ENCODE measurements around the gene KLHL42. TPM values are rescaled to one million over a fixed set of nuclear protein-coding genes. Genes with fewer than 3 reads are reported as not detected.

The KLHL42 gene
- total RNA-seq, 1 experiment from 2014 or later, result 32.5 TPM

- ChIA-PET CTCF (no interaction called here), POLR2A (no interaction called here)
- intact Hi-C loops (cut with micrococcal nuclease), result no loop called here
- TF ChIP-seq, protein P1, sequence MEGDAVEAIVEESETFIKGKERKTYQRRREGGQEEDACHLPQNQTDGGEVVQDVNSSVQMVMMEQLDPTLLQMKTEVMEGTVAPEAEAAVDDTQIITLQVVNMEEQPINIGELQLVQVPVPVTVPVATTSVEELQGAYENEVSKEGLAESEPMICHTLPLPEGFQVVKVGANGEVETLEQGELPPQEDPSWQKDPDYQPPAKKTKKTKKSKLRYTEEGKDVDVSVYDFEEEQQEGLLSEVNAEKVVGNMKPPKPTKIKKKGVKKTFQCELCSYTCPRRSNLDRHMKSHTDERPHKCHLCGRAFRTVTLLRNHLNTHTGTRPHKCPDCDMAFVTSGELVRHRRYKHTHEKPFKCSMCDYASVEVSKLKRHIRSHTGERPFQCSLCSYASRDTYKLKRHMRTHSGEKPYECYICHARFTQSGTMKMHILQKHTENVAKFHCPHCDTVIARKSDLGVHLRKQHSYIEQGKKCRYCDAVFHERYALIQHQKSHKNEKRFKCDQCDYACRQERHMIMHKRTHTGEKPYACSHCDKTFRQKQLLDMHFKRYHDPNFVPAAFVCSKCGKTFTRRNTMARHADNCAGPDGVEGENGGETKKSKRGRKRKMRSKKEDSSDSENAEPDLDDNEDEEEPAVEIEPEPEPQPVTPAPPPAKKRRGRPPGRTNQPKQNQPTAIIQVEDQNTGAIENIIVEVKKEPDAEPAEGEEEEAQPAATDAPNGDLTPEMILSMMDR (IDR thresholded peaks at IDR 0.05; ENCODE audit: unreplicated experiment), result no peak
- no peak for DNase-seq (ENCODE audit: unreplicated experiment)
- Mint-ChIP-seq H3K27me3 (ENCODE audit: insufficient read depth, unreplicated experiment) (no peaks in the 10 kb centered on the region), H3K27ac (ENCODE audit: low read depth, unreplicated experiment) (no peak overlapping the region), H3K36me3 (ENCODE audit: insufficient read depth, unreplicated experiment) (no peaks in the 10 kb centered on the region), H3K4me3 (ENCODE audit: unreplicated experiment) (no peak overlapping the region), H3K9me3 (ENCODE audit: unreplicated experiment) (no peaks in the 10 kb centered on the region), H3K4me1 (ENCODE audit: insufficient read depth, unreplicated experiment) (no peaks in the 10 kb centered on the region)
- BruUV-seq (replicated peaks), result no TSS peak
Measured at GRCh38 chr12:27762757-27763156, 17.3 kb upstream of the KLHL42 start.

DNA sequence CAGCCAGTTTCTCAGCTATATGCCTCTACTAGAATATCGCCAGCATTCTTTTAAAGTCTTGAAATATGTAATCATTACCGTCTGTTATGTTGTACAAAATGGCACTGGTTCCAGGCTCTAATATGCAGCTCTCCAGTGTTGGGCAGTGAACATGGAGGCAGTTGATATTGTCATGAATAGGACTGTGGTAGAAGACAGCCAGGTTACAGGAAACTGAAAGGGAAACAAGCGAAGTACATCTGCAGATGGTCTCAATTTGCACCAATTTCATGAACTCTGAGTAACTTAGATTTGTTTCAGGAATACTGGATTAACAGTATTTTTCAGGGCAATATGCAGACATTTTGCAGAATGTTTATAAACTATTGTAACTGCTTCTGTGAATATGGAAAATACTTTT is 13.4 kb upstream of the KLHL42 start:
- Mint-ChIP-seq H3K9me3 (ENCODE audit: unreplicated experiment) (no peaks in the 10 kb centered on the region), H3K4me3 (ENCODE audit: unreplicated experiment) (no peak overlapping the region), H3K27me3 (ENCODE audit: insufficient read depth, unreplicated experiment) (no peaks in the 10 kb centered on the region), H3K36me3 (ENCODE audit: insufficient read depth, unreplicated experiment) (no peaks in the 10 kb centered on the region), H3K27ac (ENCODE audit: low read depth, unreplicated experiment) (no peak overlapping the region), H3K4me1 (ENCODE audit: insufficient read depth, unreplicated experiment) (no peaks in the 10 kb centered on the region)
- ChIA-PET POLR2A (no interaction called here), CTCF (interaction anchor here (1.0 kb wide), 1 partner anchor 33 kb away, joined by 3 read pairs; no protein-coding TSS in a partner anchor)
- no peak for DNase-seq (ENCODE audit: unreplicated experiment)
- intact Hi-C loops (cut with micrococcal nuclease), result no loop called here
- no TSS peak for BruUV-seq (replicated peaks)
- TF ChIP-seq, protein P1 (IDR thresholded peaks at IDR 0.05; ENCODE audit: unreplicated experiment), result no peak

DNA sequence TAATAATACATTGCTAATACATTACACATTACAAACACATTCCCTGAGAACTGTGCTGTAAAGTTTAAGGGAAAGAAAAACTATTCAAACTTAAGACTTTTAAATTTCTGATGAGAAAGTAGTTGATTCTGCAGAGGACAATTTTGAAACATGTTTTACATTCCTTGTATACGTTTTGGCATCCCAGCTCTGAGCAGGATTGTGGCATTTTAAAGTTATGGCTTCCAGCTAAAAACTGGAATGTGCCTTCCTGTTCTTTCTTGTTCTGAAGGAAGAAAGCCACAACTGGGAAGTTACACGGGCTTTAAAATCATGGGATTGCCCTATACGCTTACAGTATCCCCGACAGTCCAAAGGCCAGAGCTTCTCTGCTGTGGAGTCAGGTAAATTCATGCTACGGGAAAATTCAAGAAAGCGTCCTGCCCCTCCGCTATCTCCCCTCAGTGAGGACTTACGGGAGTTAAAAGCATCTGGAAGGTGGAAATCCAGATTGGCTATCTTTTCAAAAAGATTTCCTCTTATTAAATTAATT is 10.8 kb upstream of the KLHL42 start:
- ChIA-PET POLR2A (interaction anchor here (0.9 to 1.0 kb wide), 3 partner anchors 10 to 53 kb away, joined by 3 to 6 read pairs (median 5); partner anchors contain the start of genes KLHL42 and MANSC4), CTCF (interaction anchor here (0.5 to 1.8 kb wide), 2 partner anchors 11 to 41 kb away, joined by 3 to 5 read pairs; partner anchors contain the start of genes KLHL42 and MANSC4)
- no peak overlapping the region for H3K4me3 Mint-ChIP-seq (ENCODE audit: unreplicated experiment)

DNA sequence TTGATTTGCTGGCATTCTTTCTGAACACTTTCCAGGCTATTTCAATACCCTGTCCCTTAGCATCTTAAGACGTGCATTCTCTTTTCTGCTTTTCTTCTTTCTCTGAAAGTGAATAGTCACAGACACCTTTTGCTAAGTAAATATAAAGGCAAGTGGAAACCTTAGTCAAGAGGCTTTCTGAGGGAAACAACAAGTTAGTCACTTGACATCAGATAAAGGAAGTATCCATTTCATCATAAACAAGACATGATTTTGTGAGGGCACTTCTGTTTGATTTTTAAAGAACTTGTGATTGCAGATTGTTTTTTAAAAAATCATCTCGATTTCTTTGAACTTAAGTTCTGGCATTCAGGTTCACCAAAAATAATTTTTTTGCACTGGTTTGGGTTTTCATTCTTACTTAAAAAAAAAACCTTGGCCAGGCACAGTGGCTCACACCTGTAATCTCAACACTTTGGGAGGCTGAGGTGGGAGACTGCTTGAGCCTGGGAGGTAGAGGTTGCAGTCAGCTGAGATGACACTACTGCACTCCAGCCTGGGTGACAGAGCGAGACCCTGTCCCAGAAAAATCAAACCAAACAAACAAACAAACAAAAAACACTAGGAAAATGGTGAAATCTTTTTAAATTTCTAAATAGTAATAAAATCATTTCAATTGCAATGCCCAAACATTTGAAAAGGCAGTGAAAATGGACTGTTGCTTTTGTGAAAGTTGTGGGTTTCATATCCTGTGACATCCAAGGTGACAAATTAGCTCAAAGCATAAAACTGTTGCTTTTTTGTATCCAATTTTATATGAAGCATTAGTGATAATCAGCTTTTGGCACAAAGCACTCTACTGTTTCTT is 8.3 kb upstream of the KLHL42 start:
- ChIA-PET CTCF (interaction anchor here (0.7 kb wide), 1 partner anchor 51 kb away, joined by 3 read pairs; no protein-coding TSS in a partner anchor), POLR2A (interaction anchor here (0.9 to 1.8 kb wide), 2 partner anchors 9 to 11 kb away, joined by 3 to 7 read pairs; partner anchors contain the start of genes KLHL42 and MANSC4)
- TF ChIP-seq, protein P1 (IDR thresholded peaks at IDR 0.05; ENCODE audit: unreplicated experiment), result no peak
- no TSS peak for BruUV-seq (replicated peaks)
- no peaks in the 10 kb centered on the region for H3K27me3 Mint-ChIP-seq (ENCODE audit: insufficient read depth, unreplicated experiment)
- no peak for DNase-seq (ENCODE audit: unreplicated experiment)
- intact Hi-C loops (cut with micrococcal nuclease), result no loop called here
- no peak overlapping the region for H3K4me3 Mint-ChIP-seq (ENCODE audit: unreplicated experiment)
- H3K9me3 Mint-ChIP-seq (ENCODE audit: unreplicated experiment), result no peaks in the 10 kb centered on the region
- peaks cover 5% of the 10 kb centered on the region for H3K4me1 Mint-ChIP-seq (ENCODE audit: insufficient read depth, unreplicated experiment)
- H3K27ac Mint-ChIP-seq (ENCODE audit: low read depth, unreplicated experiment), result no peak overlapping the region
- H3K36me3 Mint-ChIP-seq (ENCODE audit: insufficient read depth, unreplicated experiment), result peaks cover 10% of the 10 kb centered on the region

More for the DNA sequence above, 10.8 kb upstream of the KLHL42 start:
- H3K27ac Mint-ChIP-seq (ENCODE audit: low read depth, unreplicated experiment), result no peak overlapping the region
- H3K9me3 Mint-ChIP-seq (ENCODE audit: unreplicated experiment), result no peaks in the 10 kb centered on the region
- no peak for DNase-seq (ENCODE audit: unreplicated experiment)
- intact Hi-C loops (cut with micrococcal nuclease), result no loop called here
- no peaks in the 10 kb centered on the region for H3K27me3 Mint-ChIP-seq (ENCODE audit: insufficient read depth, unreplicated experiment)
- H3K36me3 Mint-ChIP-seq (ENCODE audit: insufficient read depth, unreplicated experiment), result no peaks in the 10 kb centered on the region
- TF ChIP-seq, protein P1 (IDR thresholded peaks at IDR 0.05; ENCODE audit: unreplicated experiment), result no peak
- peaks cover 5% of the 10 kb centered on the region for H3K4me1 Mint-ChIP-seq (ENCODE audit: insufficient read depth, unreplicated experiment)
- no TSS peak for BruUV-seq (replicated peaks)

All from MCF 10A (cell line).